Measurements from ENCODE around the gene AMPD3. TPM values are rescaled to one million over a fixed set of nuclear protein-coding genes. Genes with fewer than 3 reads are reported as not detected.

The AMPD3 gene
- total RNA-seq, 4 donors from 2014 or later, result 104 to 185 (median 112) TPM

DNA sequence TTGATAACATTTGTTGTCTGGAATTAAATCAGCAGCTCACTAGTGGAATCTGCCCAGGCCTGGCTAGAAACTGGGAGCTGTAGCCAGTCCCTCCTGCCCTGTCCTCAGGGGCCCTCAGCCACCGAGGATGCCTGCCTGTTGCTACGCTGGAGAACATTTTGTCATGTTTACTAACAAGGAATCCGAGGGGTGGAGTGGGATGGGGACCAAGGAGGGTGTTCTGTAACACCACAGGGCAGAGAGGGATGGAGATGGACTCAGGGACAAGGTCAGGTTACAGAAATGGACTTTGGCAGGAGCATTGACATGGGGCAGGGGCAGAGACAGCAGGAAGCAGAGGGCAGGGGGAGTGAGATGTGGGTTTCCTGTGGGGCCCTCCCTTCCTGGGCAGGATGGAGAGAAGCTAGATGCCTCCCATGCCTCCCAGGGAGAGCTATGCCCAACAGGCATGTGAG is 45.8 kb upstream of the AMPD3 start:
- in situ Hi-C loops (cut with MboI; ENCODE audit: low sequenced_read_pairs in 4 of 4) (loop anchor here (5.0 to 10.0 kb wide), 4 partner anchors 246 to 328 kb away; no protein-coding TSS in a partner anchor), intact Hi-C loops (cut with DNase I; ENCODE audit: low total_unique reads) (loop anchor here (2.0 to 5.0 kb wide), 2 partner anchors 132 to 193 kb away; partner anchors contain the start of gene RNF141)
- H3K4me3 ChIP-seq, result no peak overlapping the region
- no peaks in the 10 kb centered on the region for H3K27me3 ChIP-seq
- no peaks in the 10 kb centered on the region for H3K36me3 ChIP-seq
- H3K27ac ChIP-seq, result peak overlapping the region; percentile 77 to 95 (median 89)
- peak in 1 of 2 donors; percentile 60 for TF ChIP-seq POLR2A (IDR thresholded peaks at IDR 0.05)
- TF ChIP-seq, protein P1, sequence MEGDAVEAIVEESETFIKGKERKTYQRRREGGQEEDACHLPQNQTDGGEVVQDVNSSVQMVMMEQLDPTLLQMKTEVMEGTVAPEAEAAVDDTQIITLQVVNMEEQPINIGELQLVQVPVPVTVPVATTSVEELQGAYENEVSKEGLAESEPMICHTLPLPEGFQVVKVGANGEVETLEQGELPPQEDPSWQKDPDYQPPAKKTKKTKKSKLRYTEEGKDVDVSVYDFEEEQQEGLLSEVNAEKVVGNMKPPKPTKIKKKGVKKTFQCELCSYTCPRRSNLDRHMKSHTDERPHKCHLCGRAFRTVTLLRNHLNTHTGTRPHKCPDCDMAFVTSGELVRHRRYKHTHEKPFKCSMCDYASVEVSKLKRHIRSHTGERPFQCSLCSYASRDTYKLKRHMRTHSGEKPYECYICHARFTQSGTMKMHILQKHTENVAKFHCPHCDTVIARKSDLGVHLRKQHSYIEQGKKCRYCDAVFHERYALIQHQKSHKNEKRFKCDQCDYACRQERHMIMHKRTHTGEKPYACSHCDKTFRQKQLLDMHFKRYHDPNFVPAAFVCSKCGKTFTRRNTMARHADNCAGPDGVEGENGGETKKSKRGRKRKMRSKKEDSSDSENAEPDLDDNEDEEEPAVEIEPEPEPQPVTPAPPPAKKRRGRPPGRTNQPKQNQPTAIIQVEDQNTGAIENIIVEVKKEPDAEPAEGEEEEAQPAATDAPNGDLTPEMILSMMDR (IDR thresholded peaks at IDR 0.05 in 4 of 5, conservative IDR thresholded peaks at IDR 0.05 in 1 of 5), result no peak
- DNase-seq (peak; percentile 94), ATAC-seq (peak; percentile 75 to 82)
- H3K9me3 ChIP-seq, result no peaks in the 10 kb centered on the region
- H3K4me1 ChIP-seq, result peaks cover 51% of the 10 kb centered on the region in 2 donors

- Histone ChIP-seq H3K4me3 (no peak overlapping the region), H3K9me3 (no peaks in the 10 kb centered on the region), H3K27ac (peak overlapping the region; percentile 55 to 95 (median 89)), H3K36me3 (no peaks in the 10 kb centered on the region), H3K4me1 (peaks cover 51% of the 10 kb centered on the region in 2 donors), H3K27me3 (no peaks in the 10 kb centered on the region)
- ATAC-seq (no peak), DNase-seq (no peak)
- intact Hi-C loops (cut with DNase I; ENCODE audit: low total_unique reads) (no loop called here), in situ Hi-C loops (cut with MboI; ENCODE audit: low sequenced_read_pairs in 4 of 4) (no loop called here)
- TF ChIP-seq, protein P1 (IDR thresholded peaks at IDR 0.05 in 4 of 5, conservative IDR thresholded peaks at IDR 0.05 in 1 of 5), result no peak
- TF ChIP-seq POLR2A (IDR thresholded peaks at IDR 0.05), result no peak
These were observed 44.8 kb upstream of the AMPD3 start for GRCh38 chr11:10410106-10410843.

- TF ChIP-seq, protein P1 (IDR thresholded peaks at IDR 0.05 in 4 of 5, conservative IDR thresholded peaks at IDR 0.05 in 1 of 5), result no peak
- TF ChIP-seq POLR2A (IDR thresholded peaks at IDR 0.05), result no peak
- in situ Hi-C loops (cut with MboI; ENCODE audit: low sequenced_read_pairs in 4 of 4), result no loop called here
These were observed 44.2 kb upstream of the AMPD3 start for GRCh38 chr11:10410844-10411200.

GRCh38 chr11:10412266-10412665 is 42.8 kb upstream of the AMPD3 start:
- no peak overlapping the region for H3K4me3 ChIP-seq
- DNase-seq, result no peak
- H3K27ac ChIP-seq, result peak overlapping the region in 1 of 4 donors; percentile 89
- H3K27me3 ChIP-seq, result no peaks in the 10 kb centered on the region
- intact Hi-C loops (cut with DNase I; ENCODE audit: low total_unique reads) (no loop called here), in situ Hi-C loops (cut with MboI; ENCODE audit: low sequenced_read_pairs in 4 of 4) (no loop called here)
- ATAC-seq, result no peak
- no peaks in the 10 kb centered on the region for H3K9me3 ChIP-seq
- no peaks in the 10 kb centered on the region for H3K36me3 ChIP-seq
- H3K4me1 ChIP-seq, result peaks cover 42% of the 10 kb centered on the region in 2 donors
- TF ChIP-seq POLR2A (IDR thresholded peaks at IDR 0.05), result no peak
- TF ChIP-seq, protein P1 (IDR thresholded peaks at IDR 0.05 in 4 of 5, conservative IDR thresholded peaks at IDR 0.05 in 1 of 5), result no peak

More at GRCh38 chr11:10410844-10411200, 44.2 kb upstream of the AMPD3 start:
- Histone ChIP-seq H3K9me3 (no peaks in the 10 kb centered on the region), H3K27ac (peak overlapping the region; percentile 55 to 95 (median 89)), H3K4me3 (no peak overlapping the region), H3K27me3 (no peaks in the 10 kb centered on the region), H3K36me3 (no peaks in the 10 kb centered on the region), H3K4me1 (peaks cover 50 to 53% of the 10 kb centered on the region in 2 donors)
- no peak for ATAC-seq
- intact Hi-C loops (cut with DNase I; ENCODE audit: low total_unique reads), result no loop called here
- DNase-seq, result no peak
